PC-9 (cell line): ENCODE results near the gene FOXL1. TPM values are rescaled to one million over a fixed set of nuclear protein-coding genes. Genes with fewer than 3 reads are reported as not detected.

ENCODE experiments used
- BruUV-seq: library from RNA; stranded (reverse); fragments of 400-500 nt; replicated peaks from 2 replicates; lab custom pipeline; 2021; lab: Mats Ljungman, UMichigan
- CTCF ChIA-PET: fragments of 300-600 bp; sonication (Branson Sonifier 250); formaldehyde crosslinking; loops from one replicate; lab custom pipeline; 2022; ENCODE audit warnings: antibody characterized with exemption; lab: Charles Lee
- POLR2A ChIA-PET: fragments of 300-600 bp; sonication (Branson Sonifier 250); formaldehyde crosslinking; loops from one replicate; lab custom pipeline; 2022; ENCODE audit warnings: antibody characterized with exemption; ENCODE audit not compliant: unreplicated experiment; lab: Charles Lee
- DNase-seq, 2 experiments: peaks; one replicate each; pipeline versions ENCODE4 v3.0.0 to v3.0.0-alpha.2; 2015 to 2022; ENCODE audit warnings: mixed read lengths in 1 of 2
- H2AFZ ChIP-seq: fragments of 200-600 bp; sonication (generic); 2 replicates; pipeline ENCODE4 v1.8.1; 2017; ENCODE audit warnings: antibody characterized with exemption
- H3F3A ChIP-seq: fragments of 200-600 bp; sonication (generic); 2 replicates; pipeline ENCODE4 v1.8.1; 2017; ENCODE audit warnings: antibody characterized with exemption, mild to moderate bottlenecking, low read depth; ENCODE audit not compliant: insufficient read depth
- H3K27ac ChIP-seq: fragments of 200-600 bp; sonication (generic); 2 replicates; pipeline ENCODE4 v1.6.1; 2016; ENCODE audit warnings: mixed run types
- H3K27me3 ChIP-seq: fragments of 200-600 bp; sonication (generic); 2 replicates; pipeline ENCODE4 v1.6.1; 2016; ENCODE audit warnings: low read depth, mixed run types; ENCODE audit not compliant: insufficient read depth
- H3K36me3 ChIP-seq: fragments of 200-600 bp; sonication (generic); 2 replicates; pipeline ENCODE4 v1.6.1; 2016; ENCODE audit warnings: low read depth, mixed run types
- H3K4me1 ChIP-seq: fragments of 200-600 bp; sonication (generic); replicated peaks from 2 replicates; pipeline ENCODE4 v1.6.1; 2016; ENCODE audit warnings: mixed run types; ENCODE audit not compliant: insufficient read depth
- H3K4me2 ChIP-seq: fragments of 200-600 bp; sonication (generic); 2 replicates; pipeline ENCODE4 v1.6.1; 2017; ENCODE audit warnings: mixed run types
- H3K4me3 ChIP-seq: fragments of 200-600 bp; sonication (generic); 2 replicates; pipeline ENCODE4 v1.6.1; 2016; ENCODE audit warnings: mixed run types
- H3K79me2 ChIP-seq: fragments of 200-600 bp; sonication (generic); 2 replicates; pipeline ENCODE4 v1.6.1; 2017; ENCODE audit warnings: low read depth, mixed run types
- H3K9me2 ChIP-seq: fragments of 200-600 bp; sonication (generic); 2 replicates; pipeline ENCODE4 v1.8.1; 2017; ENCODE audit warnings: mild to moderate bottlenecking; ENCODE audit not compliant: insufficient read depth
- H3K9me3 ChIP-seq: fragments of 200-600 bp; sonication (generic); 2 replicates; pipeline ENCODE4 v1.8.1; 2016; ENCODE audit warnings: low read depth; ENCODE audit not compliant: insufficient read depth
- H4K20me1 ChIP-seq: fragments of 200-600 bp; sonication (generic); 2 replicates; pipeline ENCODE4 v1.8.1; 2017; ENCODE audit not compliant: insufficient read depth
- CTCF ChIP-seq: fragments of 200-600 bp; sonication (generic); conservative IDR thresholded peaks from 2 replicates; pipeline ENCODE4 v1.6.1; 2017; ENCODE audit warnings: mixed run types, antibody characterized with exemption, mild to moderate bottlenecking, moderate library complexity
- EZH2 ChIP-seq: fragments of 200-600 bp; sonication (generic); IDR thresholded peaks from 2 replicates; pipeline ENCODE4 v1.8.0; 2017; ENCODE audit warnings: antibody characterized with exemption, low read depth
- intact Hi-C: fragments of 100-400 bp; cut with micrococcal nuclease; formaldehyde crosslinking; loops from one replicate; pipeline ENCODE4 v1.10.0; 2022; ENCODE audit not compliant: unreplicated experiment
- total RNA-seq: library from RNA; stranded (reverse); gene quantifications from 2 replicates; pipeline ENCODE4 v1.2.3, GENCODE V29; 2021

Gene FOXL1
- total RNA-seq, 1 experiment from 2014 or later: not detected

DNA sequence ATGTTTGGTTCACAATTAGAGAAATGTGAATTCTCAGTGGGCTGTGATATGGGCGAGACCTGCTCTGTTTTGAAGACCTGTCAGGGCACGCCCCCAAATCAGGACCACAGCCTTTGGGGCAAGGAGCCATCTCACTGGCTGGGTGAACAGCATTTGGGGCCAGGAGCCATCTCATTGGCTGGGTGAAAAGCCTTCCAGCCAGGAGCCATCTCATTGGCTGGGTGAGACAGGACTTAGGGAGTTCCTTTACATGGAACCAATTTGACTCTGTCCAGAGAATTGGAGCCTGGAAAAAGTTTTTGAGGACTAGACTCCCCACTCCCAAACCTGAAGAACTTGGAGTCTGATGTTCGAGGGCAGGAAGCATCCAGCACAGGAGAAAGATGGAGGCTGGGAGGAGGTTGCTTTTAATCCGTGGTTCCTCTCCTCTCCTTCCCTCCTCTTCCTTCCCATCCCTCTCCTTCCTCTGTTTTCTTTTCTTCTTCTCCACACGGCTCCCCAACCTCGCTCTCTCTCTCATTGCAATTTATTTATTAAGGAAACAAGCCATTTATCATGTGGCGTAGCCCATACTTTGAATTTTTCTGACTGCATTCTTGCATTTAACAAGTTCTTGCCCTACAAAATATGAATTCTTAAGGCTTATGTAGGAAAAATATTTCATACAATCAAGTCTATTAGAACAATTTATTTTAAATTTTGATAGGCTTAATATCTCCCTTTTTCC, 19.7 kb downstream of the FOXL1 start:
- Histone ChIP-seq H3K4me1 (no peaks in the 10 kb centered on the region), H3K27me3 (peaks cover 90% of the 10 kb centered on the region), H4K20me1 (0 out of 2 replicates have a peak, but pooled peaks cover 1% of the 10 kb centered on the region), H3K4me2 (no peak overlapping the region), H2AFZ (no peak overlapping the region), H3K9me2 (no peaks in the 10 kb centered on the region), H3K27ac (no peak overlapping the region), H3K79me2 (no peaks in the 10 kb centered on the region), H3K36me3 (no peaks in the 10 kb centered on the region), H3K4me3 (no peak overlapping the region), H3K9me3 (no peaks in the 10 kb centered on the region), H3F3A (no peaks in the 10 kb centered on the region)
- DNase-seq: no peak
- TF ChIP-seq EZH2: no peak
- TF ChIP-seq CTCF: no peak
- intact Hi-C loops: no loop called here
- CTCF ChIA-PET: no interaction called here
- POLR2A ChIA-PET: no interaction called here
- BruUV-seq: no TSS peak

- TF ChIP-seq EZH2 (no peak), CTCF (no peak)
- no peaks in the 10 kb centered on the region for H3K36me3 ChIP-seq
- H3K27me3 ChIP-seq: peaks cover 86% of the 10 kb centered on the region
- H2AFZ ChIP-seq: no peak overlapping the region
- ChIA-PET POLR2A (no interaction called here), CTCF (no interaction called here)
- H3K9me2 ChIP-seq: no peaks in the 10 kb centered on the region
- intact Hi-C loops: no loop called here
- no peak for DNase-seq
- no peaks in the 10 kb centered on the region for H3F3A ChIP-seq
- H3K4me3 ChIP-seq: no peak overlapping the region
- H3K9me3 ChIP-seq: no peaks in the 10 kb centered on the region
- H3K79me2 ChIP-seq: no peaks in the 10 kb centered on the region
- no TSS peak for BruUV-seq
- H3K27ac ChIP-seq: no peak overlapping the region
- H4K20me1 ChIP-seq: no peaks in the 10 kb centered on the region
- no peaks in the 10 kb centered on the region for H3K4me1 ChIP-seq
- H3K4me2 ChIP-seq: no peak overlapping the region
Measured at GRCh38 chr16:86598607-86599565, 20.5 kb downstream of the FOXL1 start.

- Histone ChIP-seq H3K27me3 (peaks cover 86% of the 10 kb centered on the region), H3K4me2 (no peak overlapping the region), H2AFZ (no peak overlapping the region), H3K4me1 (no peaks in the 10 kb centered on the region), H3K36me3 (no peaks in the 10 kb centered on the region), H3F3A (no peaks in the 10 kb centered on the region), H3K4me3 (no peak overlapping the region), H4K20me1 (no peaks in the 10 kb centered on the region), H3K79me2 (no peaks in the 10 kb centered on the region), H3K9me2 (no peaks in the 10 kb centered on the region), H3K27ac (no peak overlapping the region), H3K9me3 (no peaks in the 10 kb centered on the region)
- no peak for DNase-seq
- ChIA-PET POLR2A (no interaction called here), CTCF (no interaction called here)
- no peak for TF ChIP-seq CTCF
- no peak for TF ChIP-seq EZH2
- intact Hi-C loops: no loop called here
- BruUV-seq: no TSS peak
Measured at GRCh38 chr16:86601356-86601755, 23.0 kb downstream of the FOXL1 start.
